Measurements from ENCODE around the gene AATK.

GRCh38 chr17:81189670-81190530 lies 23.9 kb upstream of the AATK start:
- TF ChIP-seq POLR2A (IDR thresholded peaks at IDR 0.05), result no peak
- TF ChIP-seq, protein P1, sequence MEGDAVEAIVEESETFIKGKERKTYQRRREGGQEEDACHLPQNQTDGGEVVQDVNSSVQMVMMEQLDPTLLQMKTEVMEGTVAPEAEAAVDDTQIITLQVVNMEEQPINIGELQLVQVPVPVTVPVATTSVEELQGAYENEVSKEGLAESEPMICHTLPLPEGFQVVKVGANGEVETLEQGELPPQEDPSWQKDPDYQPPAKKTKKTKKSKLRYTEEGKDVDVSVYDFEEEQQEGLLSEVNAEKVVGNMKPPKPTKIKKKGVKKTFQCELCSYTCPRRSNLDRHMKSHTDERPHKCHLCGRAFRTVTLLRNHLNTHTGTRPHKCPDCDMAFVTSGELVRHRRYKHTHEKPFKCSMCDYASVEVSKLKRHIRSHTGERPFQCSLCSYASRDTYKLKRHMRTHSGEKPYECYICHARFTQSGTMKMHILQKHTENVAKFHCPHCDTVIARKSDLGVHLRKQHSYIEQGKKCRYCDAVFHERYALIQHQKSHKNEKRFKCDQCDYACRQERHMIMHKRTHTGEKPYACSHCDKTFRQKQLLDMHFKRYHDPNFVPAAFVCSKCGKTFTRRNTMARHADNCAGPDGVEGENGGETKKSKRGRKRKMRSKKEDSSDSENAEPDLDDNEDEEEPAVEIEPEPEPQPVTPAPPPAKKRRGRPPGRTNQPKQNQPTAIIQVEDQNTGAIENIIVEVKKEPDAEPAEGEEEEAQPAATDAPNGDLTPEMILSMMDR (IDR thresholded peaks at IDR 0.05), result no peak

Measured in suprapubic skin (tissue), 3 donors.